ENCODE results near the gene BTBD9. TPM values are rescaled to one million over a fixed set of nuclear protein-coding genes. Genes with fewer than 3 reads are reported as not detected.

BTBD9 gene
- polyA plus RNA-seq, 1 donor (not counting 4 experiments of a cell fraction or from before 2014, with no cell fraction given) = 6.8 TPM

- dilution Hi-C loops (cut with MboI; ENCODE audit: extremely low pct_ligation_motif_present, low sequenced_read_pairs) = no loop called here
- H3K4me2 ChIP-seq (ENCODE audit: control insufficient read depth, extremely low read depth, insufficient read depth, low read depth, low read length) = no peak overlapping the region
- H3K27ac ChIP-seq (ENCODE audit: control insufficient read depth, insufficient read depth, low read length) = no peak overlapping the region
- H3K4me3 ChIP-seq (ENCODE audit: control insufficient read depth in 2 of 3, extremely low read depth in 1 of 3, insufficient read depth in 2 of 3, low read depth in 1 of 3, low read length in 3 of 3) = no peak overlapping the region
- H4K20me1 ChIP-seq (ENCODE audit: control insufficient read depth, extremely low read depth, insufficient read depth, low read length) = no peaks in the 10 kb centered on the region
- H3K79me2 ChIP-seq (ENCODE audit: control insufficient read depth, insufficient read depth, low read length) = no peaks in the 10 kb centered on the region
- DNase-seq (ENCODE audit: low read depth, low spot score) = no peak
- no peak overlapping the region for H3K9ac ChIP-seq (ENCODE audit: control insufficient read depth, extremely low read depth, insufficient read depth, low read length)
- peaks cover 4% of the 10 kb centered on the region for H3K4me1 ChIP-seq (ENCODE audit: control insufficient read depth, extremely low read depth, insufficient read depth, low read length)
- TF ChIP-seq CTCF (optimal IDR thresholded peaks at IDR 0.05 in 1 of 3, IDR thresholded peaks at IDR 0.05 in 1 of 3, conservative IDR thresholded peaks at IDR 0.05 in 1 of 3; ENCODE audit: extremely low read depth in 1 of 3, insufficient read depth in 2 of 3, low read length in 3 of 3) (no peak), EZH2 (IDR thresholded peaks at IDR 0.05; ENCODE audit: low read length) (no peak)
- no peak overlapping the region for H2AFZ ChIP-seq (ENCODE audit: control insufficient read depth, low read length)
- H3K9me3 ChIP-seq (ENCODE audit: control insufficient read depth, low read depth, low read length) = no peaks in the 10 kb centered on the region
- no peaks in the 10 kb centered on the region for H3K9me1 ChIP-seq (ENCODE audit: control insufficient read depth, extremely low read depth, insufficient read depth, low read length)
- H3K36me3 ChIP-seq (ENCODE audit: control insufficient read depth in 2 of 2, extremely low read depth in 1 of 2, insufficient read depth in 2 of 2, low read length in 2 of 2) = peaks cover 3 to 6% of the 10 kb centered on the region in 2 experiments
- FAIRE-seq = no peak
- H3K27me3 ChIP-seq (ENCODE audit: control insufficient read depth, extremely low read depth, insufficient read depth, low read length) = no peaks in the 10 kb centered on the region
Observed at GRCh38 chr6:38591439-38591838, 48.3 kb downstream of the BTBD9 start.

GRCh38 chr6:38589367-38589720 lies 50.4 kb downstream of the BTBD9 start:
- no peak overlapping the region for H3K9ac ChIP-seq (ENCODE audit: control insufficient read depth, extremely low read depth, insufficient read depth, low read length)
- no peak overlapping the region for H3K4me3 ChIP-seq (ENCODE audit: control insufficient read depth in 2 of 3, extremely low read depth in 1 of 3, insufficient read depth in 2 of 3, low read depth in 1 of 3, low read length in 3 of 3)
- H4K20me1 ChIP-seq (ENCODE audit: control insufficient read depth, extremely low read depth, insufficient read depth, low read length) = no peaks in the 10 kb centered on the region
- H3K79me2 ChIP-seq (ENCODE audit: control insufficient read depth, insufficient read depth, low read length) = no peaks in the 10 kb centered on the region
- DNase-seq (ENCODE audit: low read depth, low spot score) (no peak), FAIRE-seq (no peak)
- H3K27me3 ChIP-seq (ENCODE audit: control insufficient read depth, extremely low read depth, insufficient read depth, low read length) = no peaks in the 10 kb centered on the region
- dilution Hi-C loops (cut with MboI; ENCODE audit: extremely low pct_ligation_motif_present, low sequenced_read_pairs) = no loop called here
- H3K9me3 ChIP-seq (ENCODE audit: control insufficient read depth, low read depth, low read length) = no peaks in the 10 kb centered on the region
- no peak overlapping the region for H2AFZ ChIP-seq (ENCODE audit: control insufficient read depth, low read length)
- no peak overlapping the region for H3K4me2 ChIP-seq (ENCODE audit: control insufficient read depth, extremely low read depth, insufficient read depth, low read depth, low read length)
- H3K4me1 ChIP-seq (ENCODE audit: control insufficient read depth, extremely low read depth, insufficient read depth, low read length) = peaks cover 4% of the 10 kb centered on the region
- H3K27ac ChIP-seq (ENCODE audit: control insufficient read depth, insufficient read depth, low read length) = no peak overlapping the region
- peaks cover 3 to 6% of the 10 kb centered on the region in 2 experiments for H3K36me3 ChIP-seq (ENCODE audit: control insufficient read depth in 2 of 2, extremely low read depth in 1 of 2, insufficient read depth in 2 of 2, low read length in 2 of 2)
- no peak for TF ChIP-seq CTCF (optimal IDR thresholded peaks at IDR 0.05 in 1 of 3, IDR thresholded peaks at IDR 0.05 in 1 of 3, conservative IDR thresholded peaks at IDR 0.05 in 1 of 3; ENCODE audit: extremely low read depth in 1 of 3, insufficient read depth in 2 of 3, low read length in 3 of 3)
- TF ChIP-seq EZH2 (IDR thresholded peaks at IDR 0.05; ENCODE audit: low read length) = no peak
- H3K9me1 ChIP-seq (ENCODE audit: control insufficient read depth, extremely low read depth, insufficient read depth, low read length) = no peaks in the 10 kb centered on the region
